Heart right ventricle (tissue), 16 donors: ENCODE data around the gene STK17A. TPM values are rescaled to one million over a fixed set of nuclear protein-coding genes. Genes with fewer than 3 reads are reported as not detected.
A peak's percentile ranks its signal among the peaks of the same experiment; 100 is the strongest.

Experiments used
- ATAC-seq, 8 donors: fragments of 200-7000 bp; cut with Tn5 transposase; one replicate each; pipeline ENCODE4 v1.9.1; 2020; ENCODE audit warnings: mild to moderate bottlenecking in 8 of 8, moderate library complexity in 8 of 8, moderate number of reproducible peaks in 1 of 8
- DNase-seq, 2 donors: peaks; one replicate each; pipeline ENCODE4 v3.0.0-alpha.2; 2020
- H3K27ac ChIP-seq, 10 donors: fragments of 200-600 bp; sonication (generic) in 2 of 10; one replicate each; pipeline versions ENCODE4 v1.5.0 to v1.8.0; 2020 to 2022; ENCODE audit warnings: mild to moderate bottlenecking in 3 of 10
- H3K27me3 ChIP-seq, 7 donors: fragments of 200-600 bp; one replicate each; pipeline ENCODE4 v1.8.0; 2021 to 2022; ENCODE audit warnings: mild to moderate bottlenecking in 2 of 7
- H3K36me3 ChIP-seq, 9 donors: fragments of 200-600 bp; sonication (generic) in 1 of 9; one replicate each; pipeline versions ENCODE4 v1.5.0 to v1.8.0; 2020 to 2022; ENCODE audit warnings: mild to moderate bottlenecking in 2 of 9
- H3K4me1 ChIP-seq, 9 donors: fragments of 200-600 bp; sonication (generic) in 1 of 9; one replicate each; pipeline versions ENCODE4 v1.5.0 to v1.8.0; 2020 to 2022; ENCODE audit warnings: mild to moderate bottlenecking in 4 of 9
- H3K4me3 ChIP-seq, 10 donors: fragments of 200-600 bp; sonication (generic) in 2 of 10; one replicate each; pipeline versions ENCODE4 v1.5.0 to v1.8.0; 2020 to 2022; ENCODE audit warnings: mild to moderate bottlenecking in 7 of 10, moderate library complexity in 2 of 10
- H3K9me3 ChIP-seq, 11 donors: fragments of 200-600 bp in 10 of 11; sonication (generic) in 2 of 11; one replicate each; pipeline versions ENCODE4 v1.5.0 to v1.8.0; 2013 to 2022; ENCODE audit warnings: mild to moderate bottlenecking in 2 of 11, control low read depth in 1 of 11, moderate library complexity in 1 of 11
- CTCF ChIP-seq, 9 donors: fragments of 200-600 bp; sonication (generic) in 2 of 9; IDR thresholded peaks; one replicate each; pipeline versions ENCODE4 v1.5.0 to v1.8.0; 2021 to 2022; ENCODE audit warnings: antibody characterized with exemption in 9 of 9, mild to moderate bottlenecking in 5 of 9, moderate library complexity in 1 of 9
- WGBS, 2 donors: extraction: QIAGEN DNeasy Blood & Tissue Kit; methylation state at CpG; one replicate each; pipeline ENCODE4 v1.1.7; 2013; ENCODE audit warnings: inconsistent platforms in 1 of 2; 5-methylcytosine and 5-hydroxymethylcytosine counted together
- intact Hi-C, 10 donors: fragments of 100-400 bp; cut with DNase I; formaldehyde crosslinking; loops; one replicate each; pipeline versions ENCODE4 v1.11.1 to v1.14.2; 2022
- polyA plus RNA-seq, 2 donors: library from polyadenylated mRNA; stranded (reverse); fragments of 200-250 nt; gene quantifications; one replicate each; pipeline ENCODE4 v1.2.3, GENCODE V29; 2013
- total RNA-seq, 10 donors: library from RNA; stranded (reverse); fragmentation: NEBNext Ultra II Directional in 3 of 10; extraction: Animal tissue kit (Norgen Biotek cat#: 25700) in 3 of 10; gene quantifications; one replicate each; pipeline versions ENCODE4 v1.2.1 to v1.2.4, GENCODE V29; 2021 to 2023
- donor health status: Arrhythmogenic right ventricular cardiomyopathy.
- donor health status: ischemic (EF 13 %, LVEDD 7.1; RV severe dilation, severe dysfunction).
- donor health status: healthy with polysubstance abuse.
- donor health status: DM: no; HTN: yes; CAD: no.
- donor health status: DM: no; HTN: no; CAD: no.
- donor health status: ischemic (EF 25% LVEDD 6.9; RV normal size, moderate dysfunction).
- donor health status: ischemic (EF 25% LVEDD 5.7; RV mildly dilated, moderate dysfunction).
- donor health status: healthy.
- donor health status: DM: yes; HTN: yes; CAD: no.
- donor health status: Ischemic cardiomyopathy.
- donor health status: ischemic (EF 35%, LVEDD 5.7; RV mildly dilated, moderate dysfunction).
- donor health status: nonischemic (EF 11% LVEDD 7.7; RV severe dilation, severe dysfunction).
- donor health status: DM: yes; HTN: yes; CAD: no.
- donor health status: PGD.
- donor health status: ischemic (EF 29% LVEDD 5.4; RV normal size, mild dysfunction).
- donor health status: nonischemic (EF 23%, LVEDD 6.1; RV moderate dilation, normal function).

The STK17A gene
- total and polyA plus RNA-seq, 12 donors: 7.8 to 37.4 (median 21.9) TPM

GRCh38 chr7:43639858-43640491 lies 57.1 kb downstream of the STK17A start:
- peaks cover 0 to 96% (median 15%) of the 10 kb centered on the region in 9 donors for H3K36me3 ChIP-seq

GRCh38 chr7:43640679-43641078 lies 57.8 kb downstream of the STK17A start:
- TF ChIP-seq CTCF (IDR thresholded peaks at IDR 0.05): no peak
- intact Hi-C loops: no loop called here
- H3K27me3 ChIP-seq: no peaks in the 10 kb centered on the region
- DNase-seq (no peak), ATAC-seq (no peak)
- peak overlapping the region in 9 of 10 donors; percentile 42 to 81 (median 66) for H3K27ac ChIP-seq
- no peaks in the 10 kb centered on the region for H3K9me3 ChIP-seq
- 97 to 99% methylated on average over 3 of the region's 3 CpGs for WGBS, 2 donors
- H3K36me3 ChIP-seq: peaks cover 0 to 96% (median 15%) of the 10 kb centered on the region in 9 donors
- H3K4me1 ChIP-seq: peaks cover 17 to 63% (median 26%) of the 10 kb centered on the region in 9 donors
- no peak overlapping the region for H3K4me3 ChIP-seq

More at GRCh38 chr7:43639858-43640491, 57.1 kb downstream of the STK17A start:
- peak; percentile 41 to 60 for DNase-seq
- Histone ChIP-seq H3K4me3 (peak overlapping the region in 1 of 10 donors; percentile 0), H3K27me3 (no peaks in the 10 kb centered on the region), H3K27ac (peak overlapping the region in 9 of 10 donors; percentile 42 to 81 (median 66)), H3K4me1 (peaks cover 11 to 59% (median 21%) of the 10 kb centered on the region in 9 donors), H3K9me3 (no peaks in the 10 kb centered on the region)
- intact Hi-C loops: loop anchor here in 1 of 10 donors (5.0 kb wide), 1 partner anchor 62 kb away; no protein-coding TSS in a partner anchor
- ATAC-seq: peak; percentile 78 to 93 (median 89)
- WGBS, 2 donors: 19 to 26% methylated on average over 6 of the region's 6 CpGs
- no peak for TF ChIP-seq CTCF (IDR thresholded peaks at IDR 0.05)

- Histone ChIP-seq H3K27me3 (no peaks in the 10 kb centered on the region), H3K27ac (peak overlapping the region in 1 of 10 donors; percentile 16), H3K36me3 (peaks cover 0 to 73% (median 7%) of the 10 kb centered on the region in 9 donors), H3K9me3 (no peaks in the 10 kb centered on the region), H3K4me1 (peaks cover 38 to 70% (median 50%) of the 10 kb centered on the region in 9 donors), H3K4me3 (no peak overlapping the region)
- intact Hi-C loops: no loop called here
- WGBS, 2 donors: 93% methylated on average over 13 of the region's 13 CpGs
- no peak for TF ChIP-seq CTCF (IDR thresholded peaks at IDR 0.05)
- no peak for ATAC-seq
- no peak for DNase-seq
Measured at GRCh38 chr7:43642897-43643630, 60.2 kb downstream of the STK17A start.

GRCh38 chr7:43643846-43644245 lies 60.9 kb downstream of the STK17A start:
- intact Hi-C loops: no loop called here
- H3K36me3 ChIP-seq: peaks cover 0 to 65% (median 7%) of the 10 kb centered on the region in 9 donors
- 84 to 93% methylated on average over 8 of the region's 8 CpGs for WGBS, 2 donors
- H3K9me3 ChIP-seq: no peaks in the 10 kb centered on the region
- H3K27me3 ChIP-seq: no peaks in the 10 kb centered on the region
- DNase-seq: no peak
- H3K27ac ChIP-seq: peak overlapping the region in 1 of 10 donors; percentile 16
- no peak for TF ChIP-seq CTCF (IDR thresholded peaks at IDR 0.05)
- H3K4me3 ChIP-seq: no peak overlapping the region
- no peak for ATAC-seq
- peaks cover 38 to 74% (median 58%) of the 10 kb centered on the region in 9 donors for H3K4me1 ChIP-seq
